ENCODE measurements around the gene MACIR. TPM values are rescaled to one million over a fixed set of nuclear protein-coding genes. Genes with fewer than 3 reads are reported as not detected.

The MACIR gene
- total and polyA plus RNA-seq, 10 of the 15 experiments (the other 5 are each of a cell fraction or from before 2014, with no cell fraction given): 2.1 to 16.1 (median 10.8) TPM

DNA sequence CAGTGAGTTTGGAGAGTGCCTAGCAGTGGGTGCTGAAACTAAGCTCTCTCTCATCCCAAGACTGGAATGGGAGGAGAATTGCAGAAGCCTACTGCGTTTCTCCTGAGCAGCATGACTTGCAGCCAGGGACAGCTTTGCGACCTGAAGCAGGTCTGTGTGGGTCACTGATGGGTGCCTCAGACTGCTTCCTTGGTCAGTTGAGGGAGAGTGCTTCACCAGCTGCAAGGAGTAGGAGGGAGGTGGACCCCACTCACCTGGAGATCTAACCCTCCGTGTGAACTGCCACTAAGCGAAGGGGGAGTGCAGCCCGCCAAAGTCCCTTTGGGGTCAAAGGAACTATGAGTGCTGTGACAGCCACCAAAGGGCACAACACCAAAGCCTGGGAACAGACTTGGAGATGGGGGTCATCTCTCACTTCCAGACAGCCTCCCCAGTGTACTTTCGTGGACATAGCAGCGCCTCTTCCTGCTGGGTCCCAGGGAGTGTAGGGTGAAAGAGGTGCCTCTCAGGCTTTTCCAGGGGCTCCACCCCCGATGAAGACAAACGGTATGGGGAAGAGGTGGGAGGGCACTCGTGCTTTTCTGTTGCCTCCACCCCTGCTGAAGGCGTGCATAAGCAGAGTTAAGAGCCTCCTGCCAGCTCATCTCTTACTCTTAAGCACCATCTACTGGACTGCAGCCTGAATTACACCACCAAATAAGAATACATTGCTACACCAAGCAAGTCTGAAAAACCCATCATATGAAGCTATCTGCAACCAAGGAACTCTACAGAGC is 34.3 kb upstream of the MACIR start:
- peak; percentile 16 for DNase-seq (ENCODE audit: low read depth, low spot score)
- Histone ChIP-seq H2AFZ (ENCODE audit: control insufficient read depth, low read depth, low read length) (no peak overlapping the region; the same call in 1 of the 2 replicates), H3K27ac (ENCODE audit: control insufficient read depth, insufficient read depth) (no peak overlapping the region), H3K36me3 (ENCODE audit: control insufficient read depth in 2 of 2, insufficient read depth in 2 of 2, low read length in 1 of 2) (no peaks in the 10 kb centered on the region), H3K9ac (ENCODE audit: control insufficient read depth, insufficient read depth, low read length) (no peak overlapping the region), H3K79me2 (ENCODE audit: control insufficient read depth, insufficient read depth, low read length) (no peaks in the 10 kb centered on the region), H3K9me3 (replicated peaks; ENCODE audit: control insufficient read depth, insufficient read depth, low read length) (no peaks in the 10 kb centered on the region), H3K4me1 (ENCODE audit: control insufficient read depth, insufficient read depth, low read length) (no peaks in the 10 kb centered on the region), H3K4me2 (ENCODE audit: control insufficient read depth, insufficient read depth) (no peak overlapping the region), H3K27me3 (replicated peaks in 1 of 2; ENCODE audit: control insufficient read depth in 2 of 2, insufficient read depth in 2 of 2, low read length in 1 of 2) (no peaks in the 10 kb centered on the region), H4K20me1 (ENCODE audit: control insufficient read depth, insufficient read depth) (no peaks in the 10 kb centered on the region), H3K4me3 (no peak overlapping the region)
- peak; percentile 99 for FAIRE-seq
- ChIA-PET CTCF (interaction anchor here (0.6 to 4.8 kb wide), 53 partner anchors 9 to 688 kb away, joined by 3 to 45 read pairs (median 4); no protein-coding TSS in a partner anchor), POLR2A (no interaction called here), SMC1A (ENCODE audit: uncharacterized antibody, unreplicated experiment) (interaction anchor here (0.8 to 2.8 kb wide), 15 partner anchors 8 to 442 kb away, joined by 3 to 15 read pairs (median 4); no protein-coding TSS in a partner anchor), RAD21 (ENCODE audit: unreplicated experiment) (interaction anchor here (0.6 to 2.9 kb wide), 17 partner anchors 9 to 687 kb away, joined by 3 to 14 read pairs (median 3); partner anchors contain the start of genes GIN1 and PPIP5K2)
- WGBS (ENCODE audit: insufficient coverage, insufficient replicate concordance, low lambda C conversion rate, missing lambda C conversion rate): 48% methylated on average over 9 of the region's 11 CpGs
- peak; percentile 96 for ATAC-seq
- intact Hi-C loops (cut with micrococcal nuclease; ENCODE audit: unreplicated experiment) (loop anchor here (2.0 to 10.0 kb wide), 4 partner anchors 182 to 690 kb away; no protein-coding TSS in a partner anchor), in situ Hi-C loops (cut with MboI) (no loop called here)
- no TSS peak for BruUV-seq (replicated peaks)
- TF ChIP-seq YBX1 (IDR thresholded peaks at IDR 0.05): no peak
- TF ChIP-seq MYB (IDR thresholded peaks at IDR 0.05; ENCODE audit: borderline replicate concordance, low read depth, low read length): no peak
- TF ChIP-seq SPI1 (IDR thresholded peaks at IDR 0.05; ENCODE audit: borderline replicate concordance, insufficient read depth, low read depth, low read length): no peak
- TF ChIP-seq SMAD5 (IDR thresholded peaks at IDR 0.05; ENCODE audit: low read depth): no peak
- TF ChIP-seq DPF2 (IDR thresholded peaks at IDR 0.05): no peak
- TF ChIP-seq MTA3 (IDR thresholded peaks at IDR 0.05; ENCODE audit: borderline replicate concordance, low read length): no peak
- TF ChIP-seq, protein P1, sequence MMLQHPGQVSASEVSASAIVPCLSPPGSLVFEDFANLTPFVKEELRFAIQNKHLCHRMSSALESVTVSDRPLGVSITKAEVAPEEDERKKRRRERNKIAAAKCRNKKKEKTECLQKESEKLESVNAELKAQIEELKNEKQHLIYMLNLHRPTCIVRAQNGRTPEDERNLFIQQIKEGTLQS (IDR thresholded peaks at IDR 0.05; ENCODE audit: borderline replicate concordance, extremely low read depth, low read depth, low read length): no peak
- no peak for TF ChIP-seq PKNOX1 (IDR thresholded peaks at IDR 0.05)
- TF ChIP-seq BHLHE40 (IDR thresholded peaks at IDR 0.05; ENCODE audit: borderline replicate concordance in 1 of 2, low read depth in 2 of 2, low read length in 1 of 2): peak in 1 of 2 experiments; percentile 38; a peak in 1 of 4 replicates
- no peak for TF ChIP-seq FOXK2 (IDR thresholded peaks at IDR 0.05)
- no peak for TF ChIP-seq CHD1 (IDR thresholded peaks at IDR 0.05; ENCODE audit: low read depth, low read length)
- no peak for TF ChIP-seq RELB (IDR thresholded peaks at IDR 0.05; ENCODE audit: low read depth)
- no peak for TF ChIP-seq NBN (IDR thresholded peaks at IDR 0.05)
- no peak for TF ChIP-seq HSF1 (IDR thresholded peaks at IDR 0.05; ENCODE audit: low read depth, low read length)
- no peak for TF ChIP-seq MEF2A (IDR thresholded peaks at IDR 0.05; ENCODE audit: insufficient read depth, low read depth, low read length)
- peak; percentile 62 for TF ChIP-seq SMC3 (IDR thresholded peaks at IDR 0.05; ENCODE audit: borderline replicate concordance, low read length)
- no peak for TF ChIP-seq BRCA1 (IDR thresholded peaks at IDR 0.05; ENCODE audit: low read depth, low read length)
- TF ChIP-seq SREBF2 (IDR thresholded peaks at IDR 0.05; ENCODE audit: low read length): no peak
